ENCODE data around the gene CPT1A.

The CPT1A gene

DNA sequence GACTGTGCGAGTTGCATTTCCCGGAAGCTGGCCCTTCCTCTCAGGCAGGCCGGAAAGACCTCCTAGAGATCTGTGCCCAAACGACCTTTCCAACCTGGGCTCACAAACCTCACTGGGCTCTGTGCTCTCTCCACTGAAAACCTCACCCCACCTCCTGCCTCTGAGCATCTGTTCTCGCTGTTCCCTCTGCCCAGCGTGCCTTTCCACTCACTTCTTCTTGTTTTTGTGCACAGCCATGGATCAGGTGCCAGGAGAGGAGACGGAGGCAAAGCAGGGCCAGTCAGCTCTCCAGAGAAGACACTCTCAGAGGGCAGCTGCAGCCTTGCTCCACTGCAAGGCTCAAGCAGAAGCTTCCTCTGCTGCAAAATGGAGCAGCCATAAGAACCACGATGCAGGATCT is 10.9 kb upstream of the CPT1A start:
- no peak for DNase-seq

DNA sequence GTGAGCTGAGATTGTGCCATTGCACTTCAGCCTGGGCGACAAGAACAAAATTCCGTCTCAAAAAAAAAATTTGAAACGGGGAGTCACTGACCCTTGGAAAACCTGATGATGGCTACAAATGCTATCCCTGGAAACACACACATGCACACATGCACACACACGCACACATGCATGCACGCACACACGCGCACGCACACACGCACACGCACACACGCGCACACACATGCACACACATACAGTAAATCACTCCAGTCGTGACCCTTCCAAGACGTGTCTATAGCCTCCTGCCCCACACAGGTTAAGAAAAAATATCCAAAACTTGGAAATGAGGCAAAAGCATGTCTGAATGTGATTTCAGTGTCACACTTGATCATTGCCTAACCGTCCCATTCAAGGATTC is 6.7 kb upstream of the CPT1A start:
- DNase-seq: no peak

DNA sequence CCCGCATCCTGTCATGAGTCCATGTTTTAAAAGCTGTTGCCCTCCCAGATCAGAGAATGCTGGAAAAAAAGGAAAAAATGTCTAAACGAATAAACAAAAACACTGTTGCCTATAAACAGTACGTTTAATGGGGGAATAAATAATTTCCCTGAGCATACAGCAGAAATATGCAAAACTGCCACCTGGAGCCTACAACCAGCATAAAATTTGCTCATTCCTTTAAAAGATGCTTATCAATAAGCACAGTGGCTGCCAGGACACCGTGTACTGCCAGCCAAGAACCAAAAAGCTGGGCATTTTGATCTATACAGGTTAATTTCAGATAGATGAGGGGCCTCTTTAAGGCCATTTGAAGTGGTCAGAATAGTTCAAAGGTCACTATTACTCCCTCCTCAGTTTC is 5.7 kb upstream of the CPT1A start:
- DNase-seq: no peak

DNA sequence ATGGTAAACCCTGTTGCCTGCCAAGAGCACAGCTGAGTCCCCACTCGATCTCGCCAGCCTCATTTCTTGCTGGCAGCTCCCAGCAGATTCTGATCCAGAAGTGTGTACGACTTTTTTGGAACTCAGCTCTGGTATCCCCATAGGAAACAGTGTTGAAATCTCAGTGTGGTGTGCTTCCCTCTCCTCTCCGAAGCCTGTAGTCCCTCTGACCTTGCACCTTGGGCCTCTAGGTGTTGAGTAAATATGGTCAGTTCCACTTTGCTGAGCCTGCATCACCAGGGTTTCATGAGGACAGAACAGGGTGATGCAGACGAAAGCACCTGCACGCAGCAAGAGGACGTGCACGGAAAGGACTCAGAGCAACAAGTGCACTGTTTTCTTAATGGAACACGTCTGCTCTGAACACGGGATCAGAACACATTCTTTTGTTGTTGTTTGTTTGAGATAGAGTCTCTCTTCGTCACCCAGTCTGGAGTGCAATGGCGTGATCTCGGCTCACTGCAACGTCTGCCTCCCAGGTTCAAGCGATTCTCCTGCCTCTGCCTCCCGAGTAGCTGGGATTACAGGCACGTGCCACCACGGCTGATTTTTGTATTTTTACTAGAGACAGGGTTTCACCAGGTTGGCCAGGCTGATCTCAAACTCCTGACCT is 3.8 kb upstream of the CPT1A start:
- no peak for DNase-seq

DNA sequence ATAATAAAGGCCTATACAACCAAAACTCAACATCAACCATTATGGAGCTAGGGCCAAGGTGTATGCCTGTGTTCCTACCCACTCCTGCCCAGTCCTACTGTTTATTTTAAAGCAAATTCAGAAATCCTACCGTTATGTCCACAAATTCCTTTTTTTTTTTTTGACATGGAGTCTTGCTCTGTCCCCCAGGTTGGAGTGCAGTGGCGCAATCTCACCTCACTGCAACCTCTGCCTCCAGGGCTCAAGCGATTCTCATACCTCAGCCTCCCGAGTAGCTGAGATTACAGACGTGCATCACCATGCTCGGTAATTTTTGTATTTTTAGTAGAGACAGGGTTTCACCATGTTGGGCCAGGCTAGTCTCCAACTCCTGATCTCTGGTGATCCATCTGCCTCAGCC is 3.1 kb upstream of the CPT1A start:
- DNase-seq: no peak

DNA sequence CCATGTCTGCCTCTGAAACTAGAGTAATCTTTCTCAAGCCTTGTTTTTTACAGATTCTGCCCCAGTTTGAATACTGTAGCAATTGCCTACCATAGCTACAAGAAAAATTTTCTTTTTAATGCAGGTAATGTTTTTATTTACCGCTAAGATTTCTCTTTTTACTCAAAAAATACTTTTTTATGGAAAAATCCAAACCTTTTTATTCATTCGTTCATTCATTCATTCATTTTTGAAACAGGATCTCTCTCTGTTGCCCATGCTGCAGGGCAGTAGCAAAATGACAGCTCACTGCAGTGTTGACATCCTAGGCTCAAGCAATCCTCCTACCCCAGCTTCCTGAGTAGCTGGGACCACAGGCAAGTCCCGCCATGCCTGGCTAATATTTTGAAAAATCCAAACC is 2.7 kb upstream of the CPT1A start:
- DNase-seq: no peak

DNA sequence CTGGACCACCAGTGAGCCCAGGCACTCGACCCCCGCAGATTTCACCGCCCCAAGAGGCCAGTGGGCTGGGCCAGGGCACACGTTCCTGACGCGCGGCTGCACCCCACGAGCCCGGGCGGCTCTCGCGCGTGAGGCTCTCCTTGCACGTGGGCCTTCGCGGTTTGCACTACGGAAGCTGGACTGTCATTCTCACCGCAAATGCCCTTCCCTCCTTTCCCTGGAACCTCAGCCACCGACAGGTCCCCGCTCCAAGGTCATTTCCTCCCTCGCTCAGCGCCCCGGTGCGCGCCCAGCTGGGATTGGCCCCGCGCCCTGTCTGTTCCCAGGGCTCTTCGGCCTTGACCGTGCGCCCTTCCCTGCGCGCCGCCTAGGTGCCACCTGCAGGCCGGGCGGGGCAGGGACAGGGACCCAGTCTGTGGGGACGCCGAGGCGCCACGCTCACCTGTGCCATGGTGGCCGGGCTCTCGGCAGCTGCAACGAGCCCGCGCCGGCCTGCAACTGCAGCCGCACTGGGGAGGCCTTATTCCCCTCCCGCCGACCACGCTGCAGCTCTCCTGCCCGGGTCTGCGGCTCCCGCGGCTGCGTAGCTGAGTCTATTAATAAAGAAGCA is 2.1 kb upstream of the CPT1A start:
- peak; percentile 65 for DNase-seq

DNA sequence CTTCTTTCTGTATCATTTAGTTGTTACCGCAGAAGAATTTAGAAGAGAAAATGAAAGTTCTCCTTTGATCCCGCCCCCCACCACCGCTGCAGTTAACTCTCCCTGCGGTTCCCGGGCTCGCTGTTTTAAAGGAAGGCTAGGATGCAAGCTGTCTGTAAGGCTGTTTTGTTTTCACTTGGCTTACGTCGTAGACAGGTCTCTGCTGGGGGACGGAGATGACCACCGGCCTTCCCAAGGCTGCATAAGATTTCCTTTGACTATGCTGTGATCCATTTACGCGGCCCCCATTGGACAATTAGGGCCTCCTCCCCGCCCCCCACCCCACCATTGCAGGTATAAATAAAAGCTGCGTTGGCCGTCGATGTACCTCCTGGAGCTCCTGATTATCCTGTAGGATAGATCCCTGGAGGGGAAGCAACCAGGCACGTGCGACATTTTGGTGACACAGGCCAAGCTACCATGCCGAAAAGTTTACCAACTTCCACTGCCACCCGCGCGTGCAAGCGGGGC is 1.4 kb upstream of the CPT1A start:
- DNase-seq: no peak

DNA sequence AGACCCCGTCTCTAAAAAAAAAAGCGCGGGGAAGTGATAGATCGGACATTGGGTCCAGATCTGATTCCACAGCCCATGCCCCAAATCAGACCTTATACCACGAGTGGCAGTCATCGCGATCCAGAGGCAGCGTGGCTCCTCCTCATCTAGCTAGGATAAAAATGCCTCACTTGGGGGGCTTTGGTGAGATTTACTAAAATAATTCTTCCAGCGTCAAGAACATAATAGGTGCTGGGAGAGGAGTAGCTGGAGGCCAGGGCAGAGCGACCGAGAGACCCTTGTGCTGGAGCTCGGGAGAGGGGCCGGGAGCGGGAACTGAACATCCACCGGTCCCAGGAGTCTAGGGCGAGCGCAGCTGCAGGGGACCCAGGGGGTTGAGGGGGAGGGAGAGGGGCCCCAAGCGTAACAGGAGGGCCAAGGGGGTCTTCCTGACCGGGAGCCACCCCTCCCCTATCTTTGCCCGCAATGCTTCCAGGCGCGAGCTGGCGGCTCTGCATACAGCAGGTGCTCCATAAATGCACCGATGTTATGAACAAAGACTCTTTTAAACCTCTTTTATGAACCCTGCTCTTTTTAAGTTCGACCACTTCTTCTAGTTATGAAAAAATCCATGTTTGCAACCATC is 823 bp upstream of the CPT1A start:
- DNase-seq: no peak

DNA sequence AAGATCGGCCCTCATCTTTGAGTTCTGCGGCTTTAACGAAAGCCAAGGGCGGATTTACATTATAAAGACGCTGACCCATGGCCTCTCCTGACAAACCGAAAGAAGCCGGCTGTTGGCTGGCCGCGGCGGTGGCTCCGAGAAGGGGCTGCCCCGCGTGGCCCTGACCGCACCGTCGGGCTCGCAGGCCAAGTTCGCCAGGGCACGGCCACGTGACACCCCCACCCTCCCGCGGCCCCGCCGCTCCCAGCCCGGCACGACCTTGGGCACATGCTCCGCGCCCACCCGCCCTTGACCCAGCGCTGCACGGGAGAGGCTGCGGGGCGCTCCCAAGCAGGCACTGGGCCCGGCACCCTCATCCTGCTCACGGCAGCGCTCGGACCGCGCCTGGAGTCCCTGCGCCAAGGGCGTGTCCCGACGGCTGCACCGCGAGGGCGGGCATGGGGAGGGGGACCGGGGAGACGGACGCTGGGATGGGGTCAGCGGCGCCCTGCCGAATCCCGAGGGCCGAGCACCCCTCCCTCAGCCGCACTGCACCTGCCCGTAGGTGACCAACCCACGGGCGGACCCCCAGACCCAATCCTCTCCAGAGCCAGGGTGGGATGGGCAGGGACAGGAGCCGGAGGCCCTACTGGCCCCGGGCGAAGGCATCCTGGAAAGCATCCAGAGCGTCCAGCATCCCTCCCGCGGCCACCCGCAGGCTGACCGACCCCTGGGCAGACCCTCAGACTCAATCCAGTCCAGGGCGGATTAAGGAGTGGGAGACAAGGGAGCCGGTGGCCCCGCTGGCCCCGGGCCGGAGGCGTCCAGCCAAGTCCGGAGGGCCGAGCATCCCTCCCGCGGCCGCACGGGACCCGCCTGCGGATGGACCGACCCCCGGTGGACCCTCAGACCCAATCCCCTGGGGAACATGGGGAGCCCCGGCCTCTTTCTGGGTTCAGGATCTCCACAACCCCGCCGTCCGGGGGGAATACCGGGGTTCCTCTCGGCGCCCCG is 759 bp downstream of the CPT1A start:
- peak; percentile 61 for DNase-seq

DNA sequence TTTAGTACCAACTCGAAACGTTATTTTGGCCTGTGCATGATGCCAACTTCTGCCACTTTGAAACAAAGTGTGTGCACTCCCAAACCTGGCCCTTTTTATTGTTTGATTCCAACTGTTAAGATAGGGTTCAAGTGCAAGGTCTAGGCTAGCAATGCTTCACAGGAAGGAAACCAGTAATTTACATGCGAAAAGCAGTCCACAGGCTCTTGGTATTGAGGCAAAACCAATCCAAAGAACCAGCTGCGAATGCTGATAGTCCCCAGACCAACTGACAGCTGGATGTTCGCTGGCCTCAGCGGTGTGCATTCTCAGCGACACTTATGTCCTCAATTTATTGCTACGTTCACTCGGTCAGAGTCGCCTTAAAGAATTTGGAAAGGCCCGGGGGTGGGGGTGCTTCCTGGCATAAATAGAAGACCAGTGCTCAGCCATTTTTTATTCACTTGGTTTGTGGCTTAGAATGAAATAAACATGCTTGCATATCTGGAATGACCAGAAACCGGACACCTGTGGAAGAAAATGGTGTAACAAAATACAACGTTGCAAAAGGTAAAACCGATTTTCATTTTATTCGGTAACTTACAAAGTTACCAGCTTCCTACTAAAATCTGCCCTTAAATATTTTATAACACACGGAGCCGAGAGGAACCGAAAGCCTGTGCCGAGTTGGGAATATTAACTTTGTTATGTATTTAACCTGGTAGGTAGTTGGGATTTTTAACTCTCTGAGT is 1.6 kb downstream of the CPT1A start:
- peak; percentile 53 for DNase-seq

DNA sequence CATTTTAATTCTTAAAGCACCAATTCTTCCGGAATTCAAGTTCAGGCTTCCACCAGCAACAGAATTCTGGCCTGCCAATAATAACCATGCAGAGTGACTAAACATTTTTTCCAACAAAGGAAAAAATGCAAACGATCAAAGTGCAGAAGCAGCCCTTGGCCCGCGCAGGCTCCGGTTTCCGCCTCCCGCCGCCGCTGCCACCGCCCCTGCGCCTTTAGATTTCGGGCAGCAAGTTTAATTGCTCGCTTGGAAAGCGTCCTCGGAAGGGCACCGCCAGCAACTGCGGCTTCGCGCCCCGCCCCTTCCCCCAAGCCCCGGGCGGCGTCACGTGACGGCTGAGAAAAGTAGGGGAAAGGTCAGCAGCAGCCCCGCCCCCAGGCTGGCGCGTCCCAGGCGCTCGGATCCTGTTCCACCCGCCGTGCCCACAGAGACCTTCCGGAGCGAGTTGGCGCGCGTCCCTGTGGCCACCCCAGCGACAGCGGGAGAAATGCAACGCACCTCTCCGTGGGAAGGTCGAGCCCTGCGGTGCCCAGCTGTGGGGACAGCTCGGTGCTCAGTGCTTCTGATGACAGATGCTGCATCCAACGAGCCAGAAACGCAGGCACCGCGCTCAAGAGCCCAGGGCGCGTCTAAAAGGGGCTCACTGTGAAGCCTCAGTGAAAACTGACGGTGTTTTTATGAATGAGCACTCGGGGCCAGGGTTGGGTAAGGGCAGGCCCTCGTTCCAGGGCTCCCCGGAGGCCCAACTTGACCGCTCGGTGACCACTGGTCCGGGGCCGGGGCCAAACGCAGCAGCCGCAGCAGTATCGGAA is 2.5 kb downstream of the CPT1A start:
- DNase-seq: peak; percentile 96

DNA sequence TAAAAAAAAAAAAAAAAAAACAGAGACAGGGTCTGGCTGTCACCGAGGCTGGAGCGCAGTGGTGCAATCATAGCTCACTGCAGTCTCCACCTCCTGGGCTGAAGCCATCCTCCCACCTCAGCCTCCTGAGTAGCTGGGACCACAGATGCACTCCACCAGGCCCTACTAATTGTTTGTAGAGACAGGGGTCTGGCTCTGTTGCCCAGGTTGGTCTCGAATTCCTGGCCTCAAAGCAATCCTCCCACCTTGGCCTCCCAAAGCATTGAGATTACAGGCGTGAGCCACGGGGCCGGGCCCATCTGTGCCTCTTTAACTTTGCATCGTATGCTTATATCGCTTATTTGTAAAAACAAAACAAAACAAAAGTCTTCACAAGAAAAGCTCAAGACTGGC is 3.1 kb downstream of the CPT1A start:
- no peak for DNase-seq

DNA sequence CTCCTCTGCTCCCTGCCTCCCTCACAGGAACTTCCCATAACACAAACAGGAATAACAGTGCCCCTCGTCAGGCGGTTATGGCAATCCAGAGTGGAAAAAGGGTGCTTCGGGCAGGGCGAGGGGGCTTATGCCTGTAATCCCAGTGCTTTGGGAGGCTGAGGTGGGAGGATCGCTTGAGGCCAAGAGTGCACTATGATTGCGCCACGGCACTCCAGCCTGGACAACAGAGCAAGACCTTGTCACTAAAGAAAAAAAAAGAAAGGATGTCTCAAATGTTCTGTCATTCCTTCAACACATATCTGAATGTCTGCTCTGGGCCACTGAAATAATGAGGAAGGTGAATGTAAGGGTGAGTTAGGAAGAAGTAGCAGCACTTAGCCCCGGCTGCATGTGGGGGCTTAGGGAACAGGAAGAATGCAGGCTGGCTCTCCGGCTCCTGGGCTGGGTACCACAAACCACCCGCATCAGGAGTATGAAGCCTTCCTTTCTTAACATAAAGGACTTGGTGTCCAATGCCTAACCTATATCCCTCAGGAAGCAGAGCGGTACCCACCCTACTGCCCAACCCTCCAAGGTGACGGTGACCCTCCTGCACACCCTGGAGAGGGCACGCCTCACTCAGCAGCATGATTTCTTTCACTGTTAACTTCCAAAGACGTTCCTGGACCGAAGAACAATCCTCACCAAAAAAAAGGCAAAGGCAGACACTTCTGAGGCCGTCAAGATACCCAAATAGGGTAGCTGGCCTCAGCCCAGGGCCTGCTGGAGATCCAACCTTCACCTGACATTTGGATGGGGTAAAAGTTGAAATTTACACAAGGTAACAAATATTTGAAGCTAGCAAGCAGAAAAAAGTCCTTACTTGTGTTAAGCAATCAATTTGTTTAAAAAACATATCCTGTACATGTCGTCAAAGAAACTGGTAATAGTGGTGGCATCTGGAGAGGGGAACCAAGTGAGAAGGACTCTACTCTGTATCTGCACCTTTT is 3.8 kb downstream of the CPT1A start:
- no peak for DNase-seq

DNA sequence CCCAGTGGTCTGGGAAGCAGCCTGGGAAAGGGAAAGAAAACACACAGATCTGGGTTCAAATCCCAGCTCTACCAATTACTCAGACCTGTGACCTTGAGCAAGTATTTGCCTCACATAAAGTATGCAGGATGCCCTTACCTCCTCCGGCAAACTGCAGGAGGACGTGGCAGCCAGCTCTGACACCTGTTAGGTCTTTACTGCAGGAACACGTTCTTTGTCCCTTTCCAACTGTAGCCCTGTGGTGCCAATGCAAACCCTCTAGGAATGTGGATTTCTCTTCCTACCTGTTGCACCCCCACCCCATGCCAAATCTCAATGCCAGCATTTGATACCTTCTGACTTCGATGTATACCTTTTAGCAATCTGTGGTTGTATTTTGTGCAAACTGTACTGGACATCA is 6.0 kb downstream of the CPT1A start:
- DNase-seq: no peak

DNA sequence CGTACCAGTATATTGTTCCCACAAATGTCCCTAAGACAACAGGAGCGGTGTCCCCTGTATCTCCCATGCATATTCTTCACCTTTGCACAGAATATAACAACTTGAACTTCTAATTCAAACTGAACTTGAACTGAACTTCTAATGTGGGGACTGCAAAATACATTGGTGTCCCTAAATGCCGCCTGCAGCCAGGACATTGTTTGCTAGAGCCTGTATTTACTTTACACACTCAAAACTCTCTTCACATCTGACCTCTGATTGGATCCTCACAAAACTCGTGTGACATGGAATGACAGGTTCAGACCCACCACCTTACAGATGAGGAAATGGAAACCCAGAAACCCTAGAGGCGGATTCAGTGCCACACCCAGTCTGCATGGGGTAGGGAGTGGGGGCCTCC is 6.4 kb downstream of the CPT1A start:
- no peak for DNase-seq

DNA sequence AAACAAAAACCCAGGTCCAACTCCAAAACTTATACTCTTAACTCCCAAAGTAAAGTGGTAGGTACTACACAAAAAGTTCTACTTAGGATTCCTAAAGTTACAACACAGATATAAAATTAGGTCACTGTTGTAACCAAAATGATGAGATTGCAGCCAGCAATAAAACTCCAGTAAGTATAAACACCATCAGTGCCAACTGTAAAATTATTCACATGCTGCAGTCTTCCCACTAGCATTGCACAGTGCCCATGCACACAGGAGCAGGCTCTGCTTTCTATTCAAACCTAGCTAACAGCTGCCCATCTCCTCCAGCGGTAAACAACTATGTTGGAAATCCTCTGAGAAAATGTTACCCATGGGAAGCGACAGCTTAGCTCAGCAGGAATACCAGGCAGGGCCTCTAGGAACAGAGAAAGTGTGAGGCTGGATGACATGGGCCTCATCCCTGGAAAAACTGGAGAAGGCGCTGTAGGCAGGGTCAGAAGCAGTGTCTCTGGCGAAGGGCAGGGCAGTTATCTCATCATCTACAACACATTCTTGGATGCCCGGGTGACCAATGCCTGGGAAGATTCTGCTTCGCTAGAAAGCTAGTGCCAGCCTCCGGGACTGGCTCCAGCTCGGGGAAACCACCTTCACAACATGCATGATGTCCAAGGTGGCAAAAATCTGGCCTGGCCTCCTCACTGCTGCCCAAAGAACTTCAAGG is 9.1 kb downstream of the CPT1A start:
- DNase-seq: no peak

DNA sequence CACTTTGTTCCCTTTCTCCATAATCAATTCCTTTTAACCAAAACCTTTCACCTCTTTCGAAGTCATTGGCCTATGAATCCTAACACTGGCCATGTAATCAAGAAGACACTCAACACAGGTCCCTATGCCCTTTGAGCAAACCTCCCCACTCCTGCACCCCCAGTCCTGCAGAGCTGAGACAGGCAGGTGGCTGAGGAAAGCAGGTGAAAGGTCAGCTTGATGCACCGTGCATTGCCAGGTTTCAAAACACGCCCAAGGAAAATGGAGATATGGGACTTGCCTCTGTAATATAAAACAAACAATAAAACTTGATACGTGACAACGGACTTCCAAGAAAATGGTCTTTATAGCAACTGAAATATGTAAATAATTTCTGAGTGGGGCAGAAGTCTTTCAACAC is 10.6 kb downstream of the CPT1A start:
- DNase-seq: no peak

DNA sequence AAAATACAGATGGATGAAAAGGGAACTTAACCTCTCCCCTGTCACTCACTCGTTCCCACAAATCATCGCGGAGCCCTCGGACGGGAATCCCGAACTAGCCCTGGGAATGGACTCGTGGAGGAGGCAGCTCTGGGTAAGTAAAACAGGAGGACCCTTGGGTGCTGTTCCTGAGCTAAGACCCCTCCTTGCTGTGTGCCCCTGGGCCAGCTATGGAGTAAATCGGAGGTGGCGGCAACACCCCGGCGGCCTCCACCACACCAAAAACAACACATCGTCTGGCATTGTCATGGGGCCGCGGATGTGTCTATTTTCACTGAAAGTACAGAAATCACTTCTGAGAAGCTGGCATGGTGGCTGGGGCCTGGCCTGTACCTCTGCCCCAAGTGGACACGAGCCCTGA is 12.1 kb downstream of the CPT1A start:
- DNase-seq: no peak

DNA sequence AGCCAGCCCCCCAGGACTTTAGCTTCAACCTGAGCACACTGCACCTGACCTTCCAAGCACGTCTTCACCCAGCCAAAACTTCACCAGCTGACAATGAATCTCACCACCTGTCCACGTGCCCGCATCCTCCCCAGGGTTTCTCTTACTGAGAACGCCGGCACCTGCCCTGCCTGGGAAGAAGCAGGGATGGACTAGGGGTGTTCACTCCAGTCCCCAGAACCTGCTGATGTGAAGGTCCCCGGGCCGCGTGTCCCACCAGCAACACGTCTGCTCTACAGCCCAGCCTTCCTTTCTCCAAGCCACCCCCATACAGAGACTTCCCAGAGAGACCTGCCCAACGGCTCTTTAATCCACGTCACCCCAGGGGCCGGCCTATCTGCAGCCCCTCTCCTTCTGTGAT is 12.8 kb downstream of the CPT1A start:
- DNase-seq: no peak
